Smooth muscle cell (in vitro differentiated cells): Measurements from ENCODE around the gene C10orf90. TPM values are rescaled to one million over a fixed set of nuclear protein-coding genes. Genes with fewer than 3 reads are reported as not detected.

Experiments
- DNase-seq: peaks from one replicate; lab custom pipeline; 2025; ENCODE audit not compliant: unreplicated experiment; lab: John Stamatoyannopoulos, UW
- H2AFZ ChIP-seq: fragments of 200-600 bp; sonication (generic); 2 replicates; pipeline ENCODE4 v1.6.0; 2016; ENCODE audit warnings: antibody characterized with exemption, low read depth, mild to moderate bottlenecking
- H3F3A ChIP-seq: fragments of 200-600 bp; sonication (generic); 2 replicates; pipeline ENCODE4 v1.6.0; 2017; ENCODE audit warnings: antibody characterized with exemption, low read depth
- H3K27ac ChIP-seq: fragments of 200-600 bp; sonication (generic); 2 replicates; pipeline ENCODE4 v1.5.1; 2016; ENCODE audit warnings: low read depth, mild to moderate bottlenecking
- H3K27me3 ChIP-seq: fragments of 200-600 bp; sonication (generic); 2 replicates; pipeline ENCODE4 v1.6.1; 2016; ENCODE audit warnings: low read depth, mild to moderate bottlenecking
- H3K36me3 ChIP-seq: fragments of 200-600 bp; sonication (generic); 2 replicates; pipeline ENCODE4 v1.5.1; 2016; ENCODE audit warnings: low read depth
- H3K4me1 ChIP-seq: fragments of 200-600 bp; sonication (generic); 2 replicates; pipeline ENCODE4 v1.5.1; 2016; ENCODE audit warnings: low read depth
- H3K4me2 ChIP-seq: fragments of 200-600 bp; sonication (generic); 2 replicates; pipeline ENCODE4 v1.6.0; 2016; ENCODE audit warnings: mild to moderate bottlenecking
- H3K4me3 ChIP-seq: fragments of 200-600 bp; sonication (generic); 2 replicates; pipeline ENCODE4 v1.5.1; 2016; ENCODE audit warnings: mild to moderate bottlenecking
- H3K79me2 ChIP-seq: fragments of 200-600 bp; sonication (generic); 2 replicates; pipeline ENCODE4 v1.6.0; 2016; ENCODE audit warnings: low read depth, mild to moderate bottlenecking
- H3K9ac ChIP-seq: fragments of 200-600 bp; sonication (generic); 2 replicates; pipeline ENCODE4 v1.6.0; 2016; ENCODE audit warnings: low read depth
- H3K9me3 ChIP-seq: fragments of 200-600 bp; sonication (generic); replicated peaks from 2 replicates; pipeline ENCODE4 v1.5.1; 2016; ENCODE audit warnings: low read depth
- H4K20me1 ChIP-seq: fragments of 200-600 bp; sonication (generic); 2 replicates; pipeline ENCODE4 v1.6.0; 2016; ENCODE audit warnings: low read depth
- CTCF ChIP-seq: fragments of 200-600 bp; sonication (generic); IDR thresholded peaks from 2 replicates; pipeline ENCODE4 v1.5.1; 2017; ENCODE audit warnings: borderline replicate concordance, mild to moderate bottlenecking, antibody characterized with exemption; ENCODE audit not compliant: insufficient read depth, poor library complexity, severe bottlenecking
- WGBS: methylation state at CpG from one replicate; pipeline ENCODE4 v1.1.7; 2016; ENCODE audit warnings: low lambda C conversion rate; 5-methylcytosine and 5-hydroxymethylcytosine counted together
- polyA plus RNA-seq: library from polyadenylated mRNA; unstranded; fragments of >200 nt; fragmentation: Nextera tagmentation; extraction: Ambion mirVana; gene quantifications from 2 replicates; pipeline ENCODE4 v1.2.1, GENCODE V29; 2016
- total RNA-seq: library from RNA; depleted of rRNA; stranded (reverse); fragments of >200 nt; gene quantifications from 2 replicates; pipeline ENCODE4 v1.2.3, GENCODE V29; 2014

C10orf90 gene
- total and polyA plus RNA-seq, 2 experiments from 2014 or later: 0.10 to 1.8 TPM

GRCh38 chr10:126671402-126671975, 996 bp upstream of the C10orf90 start:
- WGBS: 92% methylated on average over 3 of the region's 3 CpGs
- no peak for TF ChIP-seq CTCF
- Histone ChIP-seq H3F3A (no peaks in the 10 kb centered on the region), H3K4me2 (no peak overlapping the region), H3K9ac (no peak overlapping the region), H3K4me1 (no peaks in the 10 kb centered on the region), H4K20me1 (no peaks in the 10 kb centered on the region), H3K79me2 (no peaks in the 10 kb centered on the region), H3K27me3 (no peaks in the 10 kb centered on the region), H3K36me3 (no peaks in the 10 kb centered on the region), H3K9me3 (no peaks in the 10 kb centered on the region), H3K4me3 (no peak overlapping the region), H2AFZ (no peak overlapping the region), H3K27ac (no peak overlapping the region)
- DNase-seq: no peak

- Histone ChIP-seq H3F3A (no peaks in the 10 kb centered on the region), H3K4me3 (no peak overlapping the region), H3K9me3 (no peaks in the 10 kb centered on the region), H3K27me3 (no peaks in the 10 kb centered on the region), H3K9ac (no peak overlapping the region), H4K20me1 (no peaks in the 10 kb centered on the region), H3K27ac (no peak overlapping the region), H2AFZ (no peak overlapping the region), H3K79me2 (no peaks in the 10 kb centered on the region), H3K4me2 (no peak overlapping the region), H3K4me1 (no peaks in the 10 kb centered on the region), H3K36me3 (no peaks in the 10 kb centered on the region)
- 73% methylated on average over 7 of the region's 7 CpGs for WGBS
- no peak for TF ChIP-seq CTCF
- no peak for DNase-seq
Observed at GRCh38 chr10:126670895-126671261, 385 bp upstream of the C10orf90 start.

GRCh38 chr10:126669168-126669567, 1.3 kb downstream of the C10orf90 start:
- TF ChIP-seq CTCF: no peak
- Histone ChIP-seq H3K9ac (no peak overlapping the region), H2AFZ (no peak overlapping the region), H3K4me1 (no peaks in the 10 kb centered on the region), H3K27ac (no peak overlapping the region), H4K20me1 (no peaks in the 10 kb centered on the region), H3K79me2 (no peaks in the 10 kb centered on the region), H3K4me2 (no peak overlapping the region), H3K36me3 (no peaks in the 10 kb centered on the region), H3F3A (no peaks in the 10 kb centered on the region), H3K27me3 (no peaks in the 10 kb centered on the region), H3K4me3 (no peak overlapping the region), H3K9me3 (no peaks in the 10 kb centered on the region)
- WGBS: 84% methylated on average over 3 of the region's 3 CpGs
- no peak for DNase-seq

GRCh38 chr10:126668505-126668904, 2.0 kb downstream of the C10orf90 start:
- 97% methylated on average over 4 of the region's 4 CpGs for WGBS
- H3K79me2 ChIP-seq: no peaks in the 10 kb centered on the region
- H3K4me2 ChIP-seq: no peak overlapping the region
- H3K4me1 ChIP-seq: no peaks in the 10 kb centered on the region
- H3K27me3 ChIP-seq: no peaks in the 10 kb centered on the region
- DNase-seq: no peak
- no peaks in the 10 kb centered on the region for H3K9me3 ChIP-seq
- no peak overlapping the region for H2AFZ ChIP-seq
- H4K20me1 ChIP-seq: no peaks in the 10 kb centered on the region
- H3K36me3 ChIP-seq: no peaks in the 10 kb centered on the region
- no peaks in the 10 kb centered on the region for H3F3A ChIP-seq
- TF ChIP-seq CTCF: no peak
- no peak overlapping the region for H3K9ac ChIP-seq
- H3K4me3 ChIP-seq: no peak overlapping the region
- no peak overlapping the region for H3K27ac ChIP-seq
